HG03565 (cell line): ENCODE results near the gene SAT2.

ENCODE experiments used
- ATAC-seq: cut with Tn5 transposase; IDR thresholded peaks from one replicate; pipeline ENCODE4 v1.9.1; 2021; ENCODE audit warnings: mild to moderate bottlenecking, moderate library complexity; ENCODE audit not compliant: unreplicated experiment

The SAT2 gene

GRCh38 chr17:7577327-7578199 is 50.1 kb downstream of the SAT2 start:
- no peak for ATAC-seq

GRCh38 chr17:7576432-7576937 is 51.1 kb downstream of the SAT2 start:
- no peak for ATAC-seq
